CD8-positive, alpha-beta memory T cell (primary cell): ENCODE results near the gene ACADVL. TPM values are rescaled to one million over a fixed set of nuclear protein-coding genes. Genes with fewer than 3 reads are reported as not detected.

ENCODE experiments used
- CTCF ChIA-PET: fragments of 350-600 bp; sonication (Branson Sonifier 250); formaldehyde crosslinking; loops from one replicate; lab custom pipeline; 2021; ENCODE audit warnings: antibody characterized with exemption; lab: Charles Lee
- POLR2A ChIA-PET: fragments of 350-600 bp; sonication (Branson Sonifier 250); formaldehyde crosslinking; loops from one replicate; lab custom pipeline; 2021; ENCODE audit warnings: antibody characterized with exemption; lab: Charles Lee
- DNase-seq, 5 donors: peaks; one replicate each; pipeline versions ENCODE4 v3.0.0 to v3.0.0-alpha.2; 2020 to 2022; ENCODE audit warnings: mixed read lengths in 1 of 5
- H3K27ac ChIP-seq: one replicate; pipeline ENCODE4 v1.7.0; 2013; ENCODE audit warnings: low read depth, mild to moderate bottlenecking, low read length, moderate library complexity
- H3K27me3 ChIP-seq: 2 replicates; pipeline ENCODE4 v1.7.0; 2013; ENCODE audit warnings: low read length, mild to moderate bottlenecking; ENCODE audit not compliant: insufficient read depth, poor library complexity, severe bottlenecking
- H3K36me3 ChIP-seq: 2 replicates; pipeline ENCODE4 v1.7.0; 2013; ENCODE audit warnings: mild to moderate bottlenecking, low read length, moderate library complexity; ENCODE audit not compliant: insufficient read depth
- H3K4me1 ChIP-seq: 2 replicates; pipeline ENCODE4 v1.7.0; 2013; ENCODE audit warnings: mild to moderate bottlenecking, low read length, moderate library complexity; ENCODE audit not compliant: insufficient read depth
- H3K4me3 ChIP-seq: 2 replicates; pipeline ENCODE4 v1.7.0; 2013; ENCODE audit warnings: mild to moderate bottlenecking, low read length
- H3K9me3 ChIP-seq: 2 replicates; pipeline ENCODE4 v1.7.0; 2013; ENCODE audit warnings: mild to moderate bottlenecking, low read length
- H3K27ac Mint-ChIP-seq, 8 donors: one replicate each; pipeline ENCODE4 v1.8.0; 2020 to 2021; ENCODE audit warnings: mixed read lengths in 8 of 8, mild to moderate bottlenecking in 6 of 8, inconsistent platforms in 3 of 8, moderate library complexity in 3 of 8
- H3K27me3 Mint-ChIP-seq, 2 donors: one replicate each; pipeline ENCODE4 v1.8.0; 2020 to 2021; ENCODE audit warnings: mixed read lengths in 2 of 2, mild to moderate bottlenecking in 1 of 2, moderate library complexity in 1 of 2
- H3K36me3 Mint-ChIP-seq, 3 donors: one replicate each; pipeline ENCODE4 v1.8.0; 2020 to 2021; ENCODE audit warnings: mixed read lengths in 3 of 3, inconsistent platforms in 1 of 3, mild to moderate bottlenecking in 1 of 3
- H3K4me1 Mint-ChIP-seq, 3 donors: one replicate each; pipeline ENCODE4 v1.8.0; 2020 to 2021; ENCODE audit warnings: mixed read lengths in 3 of 3, inconsistent platforms in 1 of 3, mild to moderate bottlenecking in 1 of 3
- H3K4me3 Mint-ChIP-seq, 7 donors: one replicate each; pipeline ENCODE4 v1.8.0; 2020 to 2021; ENCODE audit warnings: mixed read lengths in 7 of 7, mild to moderate bottlenecking in 6 of 7, moderate library complexity in 4 of 7, inconsistent platforms in 2 of 7
- H3K9me3 Mint-ChIP-seq, 5 donors: one replicate each; pipeline ENCODE4 v1.8.0; 2020 to 2022; ENCODE audit warnings: mixed read lengths in 5 of 5, mild to moderate bottlenecking in 3 of 5, moderate library complexity in 2 of 5, inconsistent platforms in 1 of 5
- polyA plus RNA-seq: library from polyadenylated mRNA; unstranded; fragments of 300-500 nt; fragmentation: Illumina TruSeq; gene quantifications from one replicate; pipeline ENCODE4 v1.2.3, GENCODE V29; 2021
- total RNA-seq, 2 experiments: library from RNA; stranded (reverse); gene quantifications; one replicate each; pipeline ENCODE4 v1.2.3, GENCODE V29; 2021

The ACADVL gene
- total and polyA plus RNA-seq, 3 experiments from 2014 or later: 109 to 288 (median 281) TPM

- Histone ChIP-seq H3K27me3 (no peaks in the 10 kb centered on the region), H3K9me3 (no peaks in the 10 kb centered on the region), H3K36me3 (peaks cover 50% of the 10 kb centered on the region), H3K4me3 (no peak overlapping the region), H3K27ac (no peak overlapping the region), H3K4me1 (peaks cover 3% of the 10 kb centered on the region)
- H3K9me3 Mint-ChIP-seq: no peaks in the 10 kb centered on the region
- peaks cover 0 to 85% (median 4%) of the 10 kb centered on the region in 3 donors for H3K36me3 Mint-ChIP-seq
- CTCF ChIA-PET: no interaction called here
- H3K4me3 Mint-ChIP-seq: no peak overlapping the region
- no peaks in the 10 kb centered on the region for H3K27me3 Mint-ChIP-seq
- H3K4me1 Mint-ChIP-seq: peaks cover 8 to 12% (median 9%) of the 10 kb centered on the region in 3 donors
- DNase-seq: no peak
- POLR2A ChIA-PET: no interaction called here
- H3K27ac Mint-ChIP-seq: peak overlapping the region in 1 of 8 donors; percentile 41
Measured at GRCh38 chr17:7226721-7227710, 7.3 kb downstream of the ACADVL start.

DNA sequence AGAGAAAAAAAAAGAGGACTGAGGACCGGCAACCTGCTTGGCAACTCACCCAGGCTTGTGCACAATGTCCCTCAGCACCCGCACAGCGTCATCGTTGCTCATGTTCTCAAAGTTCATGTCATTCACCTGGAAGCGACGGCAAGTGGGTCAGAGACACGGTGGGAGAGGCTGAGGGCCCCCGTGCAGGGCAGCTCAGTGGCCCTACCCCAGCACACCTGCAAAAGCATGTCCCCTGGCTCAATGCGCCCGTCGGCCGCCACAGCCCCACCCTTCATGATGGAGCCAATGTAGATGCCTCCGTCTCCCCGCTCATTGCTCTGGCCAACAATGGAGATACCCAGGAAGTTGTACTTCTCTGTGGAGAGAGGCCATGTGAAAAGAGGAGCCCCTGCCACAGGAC lies 9.2 kb downstream of the ACADVL start:
- no peak for DNase-seq
- CTCF ChIA-PET: no interaction called here
- H3K9me3 ChIP-seq: no peaks in the 10 kb centered on the region
- peaks cover 35% of the 10 kb centered on the region for H3K36me3 ChIP-seq
- no peaks in the 10 kb centered on the region for H3K27me3 ChIP-seq
- POLR2A ChIA-PET: no interaction called here
- H3K4me3 ChIP-seq: no peak overlapping the region
- no peaks in the 10 kb centered on the region for H3K9me3 Mint-ChIP-seq
- peaks cover 0 to 73% (median 3%) of the 10 kb centered on the region in 3 donors for H3K36me3 Mint-ChIP-seq
- peaks cover 22 to 29% (median 24%) of the 10 kb centered on the region in 3 donors for H3K4me1 Mint-ChIP-seq
- no peak overlapping the region for H3K27ac Mint-ChIP-seq
- H3K4me1 ChIP-seq: peaks cover 22% of the 10 kb centered on the region
- H3K27ac ChIP-seq: no peak overlapping the region
- H3K27me3 Mint-ChIP-seq: no peaks in the 10 kb centered on the region
- no peak overlapping the region for H3K4me3 Mint-ChIP-seq

DNA sequence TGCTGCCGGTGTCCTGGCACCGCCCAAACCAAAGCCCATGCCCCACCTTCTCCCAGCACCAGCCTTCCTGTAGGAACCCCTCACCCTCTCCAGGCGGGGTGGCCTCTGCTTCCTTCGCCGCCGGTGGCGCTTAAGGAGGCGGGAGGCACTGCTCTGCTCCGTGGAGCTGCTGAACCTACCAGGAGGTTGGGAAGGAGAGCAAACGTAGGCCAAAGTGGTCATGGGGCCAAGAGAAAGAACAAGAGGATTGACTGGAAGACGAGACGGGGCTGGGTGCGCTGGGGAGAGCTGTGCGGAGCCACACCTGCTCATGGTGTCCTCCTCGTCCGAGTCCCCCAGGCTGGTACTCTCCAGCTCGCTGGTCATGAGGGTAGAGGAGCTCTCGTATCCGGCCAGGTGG lies 9.8 kb downstream of the ACADVL start:
- ChIA-PET POLR2A (no interaction called here), CTCF (no interaction called here)
- no peaks in the 10 kb centered on the region for H3K9me3 Mint-ChIP-seq
- H3K4me3 Mint-ChIP-seq: no peak overlapping the region
- Histone ChIP-seq H3K27me3 (no peaks in the 10 kb centered on the region), H3K4me3 (no peak overlapping the region), H3K27ac (no peak overlapping the region), H3K9me3 (no peaks in the 10 kb centered on the region), H3K36me3 (peaks cover 31% of the 10 kb centered on the region), H3K4me1 (peaks cover 23% of the 10 kb centered on the region)
- H3K27ac Mint-ChIP-seq: no peak overlapping the region
- H3K4me1 Mint-ChIP-seq: peaks cover 24 to 32% (median 27%) of the 10 kb centered on the region in 3 donors
- no peaks in the 10 kb centered on the region for H3K27me3 Mint-ChIP-seq
- no peak for DNase-seq
- peaks cover 0 to 72% (median 3%) of the 10 kb centered on the region in 3 donors for H3K36me3 Mint-ChIP-seq

DNA sequence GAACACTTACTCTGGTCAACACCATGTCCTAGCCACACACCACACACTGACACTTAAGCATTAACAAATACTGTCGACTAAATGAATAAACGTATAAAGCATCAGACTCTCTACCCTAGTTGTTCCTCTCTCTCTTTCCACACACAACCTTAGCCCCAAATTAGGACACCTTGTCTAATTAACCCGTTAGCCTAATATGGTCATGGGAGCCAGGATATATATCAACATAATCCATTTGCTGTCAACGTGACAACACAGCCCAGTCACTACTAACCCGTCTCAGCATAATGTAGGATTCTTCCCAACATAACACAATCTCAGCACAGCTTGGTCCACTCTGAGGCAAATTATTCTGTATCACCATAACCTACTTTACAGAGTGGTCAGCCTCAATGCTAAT lies 12.4 kb downstream of the ACADVL start:
- Mint-ChIP-seq H3K4me1 (peaks cover 35 to 57% (median 41%) of the 10 kb centered on the region in 3 donors), H3K27me3 (no peaks in the 10 kb centered on the region), H3K4me3 (peak overlapping the region; percentile 0 to 64 (median 18)), H3K27ac (peak overlapping the region in 4 of 8 donors; percentile 9 to 94 (median 32)), H3K9me3 (no peaks in the 10 kb centered on the region), H3K36me3 (peaks cover 0 to 72% (median 13%) of the 10 kb centered on the region in 3 donors)
- Histone ChIP-seq H3K27me3 (no peaks in the 10 kb centered on the region), H3K9me3 (no peaks in the 10 kb centered on the region), H3K36me3 (peaks cover 35% of the 10 kb centered on the region), H3K4me1 (peaks cover 29% of the 10 kb centered on the region), H3K4me3 (no peak overlapping the region), H3K27ac (no peak overlapping the region)
- POLR2A ChIA-PET: interaction anchor here (0.6 to 0.7 kb wide), 2 partner anchors 590 to 605 kb away, joined by 3 to 7 read pairs; no protein-coding TSS in a partner anchor
- no peak for DNase-seq
- CTCF ChIA-PET: interaction anchor here (1.2 to 1.5 kb wide), 2 partner anchors 14 to 329 kb away, joined by 3 to 4 read pairs; partner anchors contain the start of gene SENP3

GRCh38 chr17:7233701-7234082 lies 14.0 kb downstream of the ACADVL start:
- H3K27ac Mint-ChIP-seq: peak overlapping the region; percentile 90 to 99 (median 94)
- Histone ChIP-seq H3K27ac (peak overlapping the region; percentile 76), H3K9me3 (no peaks in the 10 kb centered on the region), H3K36me3 (peaks cover 22% of the 10 kb centered on the region), H3K4me1 (peaks cover 35% of the 10 kb centered on the region), H3K4me3 (peak overlapping the region; percentile 85), H3K27me3 (no peaks in the 10 kb centered on the region)
- H3K36me3 Mint-ChIP-seq: peaks cover 0 to 63% (median 13%) of the 10 kb centered on the region in 3 donors
- peaks cover 38 to 58% (median 46%) of the 10 kb centered on the region in 3 donors for H3K4me1 Mint-ChIP-seq
- peak overlapping the region; percentile 92 to 97 (median 95) for H3K4me3 Mint-ChIP-seq
- no peaks in the 10 kb centered on the region for H3K27me3 Mint-ChIP-seq
- no peak for DNase-seq
- CTCF ChIA-PET: interaction anchor here (0.9 to 3.6 kb wide), 4 partner anchors 13 to 188 kb away, joined by 3 to 20 read pairs (median 6); partner anchors contain the start of genes ACADVL and DLG4
- POLR2A ChIA-PET: interaction anchor here (0.6 to 2.2 kb wide), 10 partner anchors 9 to 198 kb away, joined by 3 to 19 read pairs (median 6); partner anchors contain the start of genes ACADVL, CTDNEP1, DLG4 and GABARAP
- no peaks in the 10 kb centered on the region for H3K9me3 Mint-ChIP-seq

GRCh38 chr17:7234083-7234951 lies 14.6 kb downstream of the ACADVL start, which contains the start of gene DVL2:
Gene DVL2 (minus strand): TSS chr17:7234517. CDS start chr17:7234262, 255 bp downstream.
- peaks cover 15% of the 10 kb centered on the region for H3K36me3 ChIP-seq
- CTCF ChIA-PET: interaction anchor here (0.9 to 3.6 kb wide), 4 partner anchors 14 to 188 kb away, joined by 3 to 20 read pairs (median 6); partner anchors contain the start of genes ACADVL and DLG4
- H3K4me3 Mint-ChIP-seq: peak within 1 kb of the TSS; percentile 92 to 97 (median 95)
- no peaks in the 10 kb centered on the region for H3K9me3 ChIP-seq
- H3K4me1 Mint-ChIP-seq: peaks cover 38 to 58% (median 46%) of the 10 kb centered on the region in 3 donors
- H3K9me3 Mint-ChIP-seq: no peaks in the 10 kb centered on the region
- H3K27me3 ChIP-seq: no peaks in the 10 kb centered on the region
- peak within 1 kb of the TSS; percentile 90 to 99 (median 94) for H3K27ac Mint-ChIP-seq
- peaks cover 0 to 60% (median 13%) of the 10 kb centered on the region in 3 donors for H3K36me3 Mint-ChIP-seq
- peaks cover 35% of the 10 kb centered on the region for H3K4me1 ChIP-seq
- H3K27ac ChIP-seq: peak within 1 kb of the TSS; percentile 76
- DNase-seq: peak; percentile 93 to 97 (median 93)
- peak within 1 kb of the TSS; percentile 85 for H3K4me3 ChIP-seq
- POLR2A ChIA-PET: interaction anchor here (0.6 to 2.2 kb wide), 11 partner anchors 8 to 452 kb away, joined by 3 to 19 read pairs (median 6); partner anchors contain the start of genes ACADVL, CTDNEP1, DLG4 and GABARAP
- no peaks in the 10 kb centered on the region for H3K27me3 Mint-ChIP-seq
